Mesenchymal stem cell (in vitro differentiated cells and primary cell): ENCODE measurements around the gene ELL2.
A peak's percentile ranks its signal among the peaks of the same experiment; 100 is the strongest.

Source experiments
- DNase-seq: peaks from one replicate; pipeline ENCODE4 v3.0.0-alpha.2; 2013
- H2AFZ ChIP-seq: one replicate; pipeline ENCODE4 v1.6.1; 2013; ENCODE audit warnings: low read depth, mild to moderate bottlenecking, control low read depth, inconsistent platforms, low read length, moderate library complexity
- H2AK5ac ChIP-seq: 2 replicates; pipeline ENCODE4 v1.6.1; 2013; ENCODE audit warnings: low read length, moderate library complexity, mild to moderate bottlenecking, inconsistent platforms; ENCODE audit not compliant: severe bottlenecking
- H2BK120ac ChIP-seq: one replicate; pipeline ENCODE4 v1.6.1; 2013; ENCODE audit warnings: low read depth, mild to moderate bottlenecking, inconsistent platforms, low read length, moderate library complexity
- H2BK12ac ChIP-seq, 2 experiments: one replicate each; pipeline ENCODE4 v1.6.1; 2013; ENCODE audit warnings: inconsistent platforms in 2 of 2, low read length in 2 of 2, mild to moderate bottlenecking in 2 of 2, moderate library complexity in 2 of 2, control low read depth in 1 of 2
- H2BK15ac ChIP-seq: one replicate; pipeline ENCODE4 v1.6.1; 2013; ENCODE audit warnings: mild to moderate bottlenecking, low read depth, inconsistent platforms; ENCODE audit not compliant: poor library complexity, severe bottlenecking
- H2BK5ac ChIP-seq: 2 replicates; pipeline ENCODE4 v1.6.1; 2013; ENCODE audit warnings: low read depth, mild to moderate bottlenecking, low read length, control low read depth, inconsistent platforms; ENCODE audit not compliant: poor library complexity, severe bottlenecking
- H3K14ac ChIP-seq, 2 experiments: one replicate each; pipeline ENCODE4 v1.6.1; 2013; ENCODE audit warnings: inconsistent platforms in 2 of 2, low read length in 2 of 2, control low read depth in 1 of 2, mild to moderate bottlenecking in 1 of 2, moderate library complexity in 1 of 2
- H3K18ac ChIP-seq, 2 experiments: one replicate each; pipeline ENCODE4 v1.6.1; 2013; ENCODE audit warnings: inconsistent platforms in 2 of 2, low read length in 2 of 2, control low read depth in 1 of 2, low read depth in 1 of 2, mild to moderate bottlenecking in 1 of 2
- H3K23ac ChIP-seq, 2 experiments: one replicate each; pipeline ENCODE4 v1.6.1; 2013; ENCODE audit warnings: inconsistent platforms in 2 of 2, low read length in 2 of 2, mild to moderate bottlenecking in 2 of 2, moderate library complexity in 2 of 2, control low read depth in 1 of 2
- H3K27ac ChIP-seq: 2 replicates; pipeline ENCODE4 v1.5.1; 2013; ENCODE audit warnings: mild to moderate bottlenecking, moderate library complexity, low read length, control low read depth, inconsistent platforms; ENCODE audit not compliant: poor library complexity, severe bottlenecking
- H3K27me3 ChIP-seq, 2 experiments: 2 replicates each; pipeline versions ENCODE4 v1.6.1 to v1.7.0; 2013; ENCODE audit warnings: low read length in 2 of 2, mild to moderate bottlenecking in 2 of 2, moderate library complexity in 2 of 2, control low read depth in 1 of 2, inconsistent platforms in 1 of 2; ENCODE audit not compliant: control insufficient read depth in 1 of 2, insufficient read depth in 1 of 2
- H3K36me3 ChIP-seq, 2 experiments: 2 replicates each; pipeline versions ENCODE4 v1.6.1 to v1.7.0; 2013; ENCODE audit warnings: low read length in 2 of 2, control low read depth in 1 of 2, inconsistent platforms in 1 of 2, low read depth in 1 of 2, mild to moderate bottlenecking in 1 of 2; ENCODE audit not compliant: insufficient read depth in 2 of 2, control insufficient read depth in 1 of 2
- H3K4ac ChIP-seq, 2 experiments: one replicate each; pipeline ENCODE4 v1.6.1; 2013; ENCODE audit warnings: inconsistent platforms in 2 of 2, low read length in 2 of 2, mild to moderate bottlenecking in 2 of 2, moderate library complexity in 2 of 2, control low read depth in 1 of 2, low read depth in 1 of 2
- H3K4me1 ChIP-seq: 2 replicates; pipeline ENCODE4 v1.6.1; 2013; ENCODE audit warnings: low read depth, low read length, control low read depth; ENCODE audit not compliant: control insufficient read depth, insufficient read depth
- H3K4me2 ChIP-seq: 2 replicates; pipeline ENCODE4 v1.6.1; 2013; ENCODE audit warnings: low read length, mild to moderate bottlenecking, inconsistent platforms; ENCODE audit not compliant: poor library complexity, severe bottlenecking
- H3K4me3 ChIP-seq, 2 experiments: 2 replicates each; pipeline versions ENCODE4 v1.5.1 to v1.7.0; 2013; ENCODE audit warnings: low read length in 2 of 2, mild to moderate bottlenecking in 2 of 2, control low read depth in 1 of 2, low read depth in 1 of 2; ENCODE audit not compliant: insufficient read depth in 1 of 2
- H3K79me1 ChIP-seq: replicated peaks from 2 replicates; pipeline ENCODE4 v1.6.1; 2013; ENCODE audit warnings: mild to moderate bottlenecking, control low read depth, low read length, inconsistent platforms; ENCODE audit not compliant: poor library complexity, severe bottlenecking
- H3K9ac ChIP-seq: 2 replicates; pipeline ENCODE4 v1.7.0; 2013; ENCODE audit warnings: mild to moderate bottlenecking, low read length, moderate library complexity
- H3K9me3 ChIP-seq: 2 replicates; pipeline ENCODE4 v1.7.0; 2013; ENCODE audit warnings: mild to moderate bottlenecking, low read length; ENCODE audit not compliant: control insufficient read depth
- H4K8ac ChIP-seq: one replicate; pipeline ENCODE4 v1.6.1; 2013; ENCODE audit warnings: inconsistent platforms, mild to moderate bottlenecking, low read length, moderate library complexity
- H4K91ac ChIP-seq: one replicate; pipeline ENCODE4 v1.6.1; 2013; ENCODE audit warnings: mild to moderate bottlenecking, low read length, inconsistent platforms
- WGBS: methylation state at CpG from one replicate; pipeline ENCODE4 v1.1.7; 2013; ENCODE audit warnings: mixed read lengths; 5-methylcytosine and 5-hydroxymethylcytosine counted together

Gene ELL2

GRCh38 chr5:95881833-95882232 is 79.8 kb downstream of the ELL2 start:
- no peak overlapping the region for H3K4me3 ChIP-seq
- no peak overlapping the region for H3K9ac ChIP-seq
- no peak overlapping the region for H2AK5ac ChIP-seq
- H3K4me2 ChIP-seq = no peak overlapping the region
- no peaks in the 10 kb centered on the region for H3K27me3 ChIP-seq
- no peak overlapping the region for H2AFZ ChIP-seq
- H3K14ac ChIP-seq = peak overlapping the region in 1 of 2 experiments; percentile 50
- H3K4ac ChIP-seq = no peak overlapping the region
- no peak for DNase-seq
- no peak overlapping the region for H2BK5ac ChIP-seq
- H3K23ac ChIP-seq = no peak overlapping the region
- no peak overlapping the region for H4K91ac ChIP-seq
- peak overlapping the region; percentile 86 for H2BK15ac ChIP-seq
- peaks cover 0 to 30% of the 10 kb centered on the region in 2 experiments for H3K36me3 ChIP-seq
- no peak overlapping the region for H2BK120ac ChIP-seq
- H3K27ac ChIP-seq = no peak overlapping the region
- peak overlapping the region in 1 of 2 experiments; percentile 90 for H2BK12ac ChIP-seq
- no peaks in the 10 kb centered on the region for H3K9me3 ChIP-seq
- H4K8ac ChIP-seq = no peak overlapping the region
- peak overlapping the region in 1 of 2 experiments; percentile 58 for H3K18ac ChIP-seq
- H3K4me1 ChIP-seq = no peaks in the 10 kb centered on the region
- no peaks in the 10 kb centered on the region for H3K79me1 ChIP-seq
- 98% methylated on average over 5 of the region's 5 CpGs for WGBS

DNA sequence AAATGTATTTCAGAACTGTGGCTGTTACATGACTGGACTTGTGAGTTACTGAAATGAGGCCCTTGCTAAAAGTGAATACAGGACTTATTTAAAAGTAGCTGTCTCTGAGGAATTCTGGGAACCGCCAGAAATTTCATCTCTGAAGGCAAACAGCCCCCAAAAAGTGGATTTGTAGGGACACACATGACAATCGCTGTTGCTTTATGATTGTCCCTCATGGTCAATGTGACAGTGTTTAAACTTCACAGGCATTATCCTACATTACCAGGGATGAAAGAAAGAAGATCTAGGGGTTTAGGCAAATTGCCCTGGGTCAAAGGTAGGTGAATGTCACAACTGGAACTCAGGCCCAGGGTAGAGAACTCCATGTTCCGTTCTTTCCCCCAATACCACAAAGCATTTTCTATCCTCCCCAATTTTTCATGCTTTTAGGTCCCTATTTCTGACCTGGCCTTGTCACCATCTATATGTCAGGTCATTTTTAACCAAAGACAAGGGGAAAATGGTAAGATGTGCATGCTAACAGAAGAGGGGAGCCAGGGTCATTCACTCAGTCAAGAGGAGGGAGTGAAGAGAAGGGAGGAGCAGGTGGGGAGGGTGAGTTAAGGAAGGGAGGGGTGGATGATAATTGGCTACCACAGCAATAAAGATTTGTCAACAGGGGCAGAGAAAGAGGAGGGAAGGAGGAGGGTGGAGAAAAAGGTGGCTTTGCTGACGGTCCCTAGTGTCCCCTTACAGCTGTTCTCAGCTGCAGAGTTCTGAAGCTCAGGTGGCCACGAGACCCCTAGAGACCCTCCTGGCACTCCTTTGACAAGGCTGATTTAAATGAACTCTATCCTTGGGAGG is 81.3 kb downstream of the ELL2 start:
- WGBS = 95% methylated on average over 4 of the region's 5 CpGs
- H2BK15ac ChIP-seq = no peak overlapping the region
- H2BK120ac ChIP-seq = no peak overlapping the region
- no peak overlapping the region for H3K9ac ChIP-seq
- no peak overlapping the region for H3K23ac ChIP-seq
- H2AK5ac ChIP-seq = no peak overlapping the region
- no peaks in the 10 kb centered on the region for H3K9me3 ChIP-seq
- peaks cover 0 to 15% of the 10 kb centered on the region in 2 experiments for H3K36me3 ChIP-seq
- H3K14ac ChIP-seq = no peak overlapping the region
- no peaks in the 10 kb centered on the region for H3K79me1 ChIP-seq
- peak overlapping the region in 1 of 2 experiments; percentile 78 for H3K18ac ChIP-seq
- H3K4me2 ChIP-seq = no peak overlapping the region
- no peak overlapping the region for H3K4me3 ChIP-seq
- H3K27me3 ChIP-seq = no peaks in the 10 kb centered on the region
- H2AFZ ChIP-seq = no peak overlapping the region
- no peak overlapping the region for H4K91ac ChIP-seq
- H4K8ac ChIP-seq = no peak overlapping the region
- H3K4me1 ChIP-seq = no peaks in the 10 kb centered on the region
- H2BK5ac ChIP-seq = no peak overlapping the region
- no peak overlapping the region for H3K4ac ChIP-seq
- no peak overlapping the region for H2BK12ac ChIP-seq
- no peak for DNase-seq
- no peak overlapping the region for H3K27ac ChIP-seq

GRCh38 chr5:95879661-95880060 is 82.0 kb downstream of the ELL2 start:
- Histone ChIP-seq H3K18ac (peak overlapping the region in 1 of 2 experiments; percentile 78), H2BK5ac (no peak overlapping the region), H3K4ac (no peak overlapping the region), H3K79me1 (no peaks in the 10 kb centered on the region), H3K27ac (no peak overlapping the region), H3K4me3 (no peak overlapping the region), H3K27me3 (no peaks in the 10 kb centered on the region), H2AFZ (peak overlapping the region; percentile 73), H3K4me2 (no peak overlapping the region), H3K23ac (no peak overlapping the region), H3K9me3 (no peaks in the 10 kb centered on the region), H2BK15ac (no peak overlapping the region), H3K4me1 (no peaks in the 10 kb centered on the region), H2BK120ac (no peak overlapping the region), H3K9ac (no peak overlapping the region), H4K91ac (no peak overlapping the region), H3K36me3 (peaks cover 0 to 9% of the 10 kb centered on the region in 2 experiments), H2AK5ac (no peak overlapping the region), H2BK12ac (peak overlapping the region; percentile 14 to 66), H4K8ac (no peak overlapping the region), H3K14ac (no peak overlapping the region)
- WGBS = 97% methylated on average over 4 of the region's 5 CpGs
- no peak for DNase-seq

DNA sequence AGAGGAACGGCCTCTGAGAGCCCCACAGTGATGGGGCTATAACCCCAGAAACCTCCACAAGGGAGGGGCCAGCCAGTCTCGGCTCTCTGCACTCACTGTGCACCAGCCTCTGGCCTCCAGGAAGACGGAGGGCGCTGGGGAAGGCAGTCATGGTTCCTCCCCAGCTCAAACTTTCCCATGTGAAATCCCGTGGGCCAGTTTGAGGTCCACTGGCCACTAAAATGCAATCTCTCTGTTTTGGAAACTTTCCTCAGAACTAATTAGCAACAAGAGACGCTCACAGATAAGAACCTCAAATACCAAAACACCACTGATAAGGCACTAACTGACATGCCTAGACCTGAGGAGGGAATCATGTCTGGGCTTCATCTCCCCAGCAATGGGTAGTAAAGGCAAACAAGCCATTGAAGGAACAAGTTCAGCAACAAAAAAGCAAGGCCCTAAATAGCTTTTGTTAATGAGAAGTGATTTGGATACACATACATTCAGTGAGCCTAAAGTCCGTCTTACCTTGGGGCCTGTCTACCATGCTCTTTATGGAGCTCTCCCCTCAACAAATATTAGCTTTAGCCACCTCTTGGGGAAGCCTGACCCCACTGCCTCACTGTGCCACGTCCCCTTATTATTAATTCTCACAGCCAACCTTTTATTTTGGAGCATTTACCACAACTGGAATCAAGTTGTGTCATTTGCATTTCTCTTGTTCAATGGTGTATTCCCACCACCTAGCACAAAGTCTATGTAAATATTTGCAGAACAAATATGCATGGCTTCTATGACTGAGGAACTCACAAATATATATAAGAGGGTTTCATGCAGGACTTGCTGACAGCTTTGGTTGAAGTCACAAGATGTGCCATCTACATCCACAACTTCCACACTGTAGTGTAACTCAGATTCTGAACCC is 83.0 kb downstream of the ELL2 start:
- Histone ChIP-seq H3K4ac (peak overlapping the region in 1 of 2 experiments; percentile 19), H3K23ac (no peak overlapping the region), H2BK120ac (no peak overlapping the region), H3K9me3 (no peaks in the 10 kb centered on the region), H2AFZ (no peak overlapping the region), H2BK15ac (no peak overlapping the region), H4K91ac (peak overlapping the region; percentile 62), H3K9ac (no peak overlapping the region), H4K8ac (no peak overlapping the region), H3K4me2 (no peak overlapping the region), H3K4me1 (no peaks in the 10 kb centered on the region), H2BK5ac (no peak overlapping the region), H3K18ac (peak overlapping the region; percentile 14 to 35), H3K4me3 (no peak overlapping the region), H3K27ac (no peak overlapping the region), H2AK5ac (no peak overlapping the region), H3K27me3 (no peaks in the 10 kb centered on the region), H3K79me1 (no peaks in the 10 kb centered on the region), H3K36me3 (peaks cover 0 to 4% of the 10 kb centered on the region in 2 experiments), H3K14ac (no peak overlapping the region), H2BK12ac (peak overlapping the region in 1 of 2 experiments; percentile 42)
- no peak for DNase-seq
- WGBS = 66% methylated on average over 8 of the region's 8 CpGs
